Body of pancreas (tissue), 4 donors: ENCODE results near the gene ITGBL1. TPM values are rescaled to one million over a fixed set of nuclear protein-coding genes. Genes with fewer than 3 reads are reported as not detected.

Experiments used
- ATAC-seq: fragments of 150-250 bp; one replicate; pipeline ENCODE4 v1.9.1; 2016
- DNase-seq, 4 donors: peaks; one replicate each; pipeline ENCODE4 v3.0.0-alpha.2; 2019
- H3K27ac ChIP-seq, 4 donors: fragments of 200-600 bp; sonication (generic); 1 replicate in 3 of 4; 2 replicates in 1 of 4; pipeline versions ENCODE4 v1.5.1 to v1.6.1; 2016 to 2019; ENCODE audit warnings: mild to moderate bottlenecking in 1 of 4, mixed read lengths in 1 of 4, moderate library complexity in 1 of 4
- H3K27me3 ChIP-seq, 2 donors: fragments of 200-600 bp; sonication (generic); one replicate each; pipeline ENCODE4 v1.6.0; 2016; ENCODE audit warnings: mild to moderate bottlenecking in 1 of 2
- H3K36me3 ChIP-seq, 2 donors: fragments of 200-600 bp; sonication (generic); replicated peaks in 1 of 2; 2 replicates each; pipeline ENCODE4 v1.5.1; 2016; ENCODE audit warnings: low read depth in 2 of 2; ENCODE audit not compliant: insufficient read depth in 1 of 2
- H3K4me1 ChIP-seq: fragments of 200-600 bp; sonication (generic); one replicate; pipeline ENCODE4 v1.6.0; 2016
- H3K4me3 ChIP-seq, 2 donors: fragments of 200-600 bp; sonication (generic); 1 replicate in 1 of 2; 2 replicates in 1 of 2; pipeline ENCODE4 v1.5.1; 2016 to 2019
- H3K9me3 ChIP-seq, 3 donors: fragments of 200-600 bp; sonication (generic); 1 replicate in 2 of 3; 2 replicates in 1 of 3; pipeline ENCODE4 v1.5.1; 2016
- POLR2A ChIP-seq, 3 donors: fragments of 450-650 bp; IDR thresholded peaks; one replicate each; pipeline ENCODE4 v1.6.1; 2016; ENCODE audit warnings: antibody characterized with exemption in 3 of 3, mild to moderate bottlenecking in 2 of 3
- WGBS, 2 donors: methylation state at CpG; one replicate each; pipeline ENCODE4 v1.1.5; 2017; 5-methylcytosine and 5-hydroxymethylcytosine counted together
- intact Hi-C: fragments of 100-400 bp; cut with DNase I; formaldehyde crosslinking; loops from one replicate; pipeline ENCODE4 v1.15.1; 2023
- total RNA-seq, 2 donors: library from RNA; depleted of rRNA; stranded (reverse); fragments of >200 nt; gene quantifications; one replicate each; pipeline ENCODE4 v1.1.0, GENCODE V29; 2016
- TF ChIP-seq, protein P1 (sequence below), 7 experiments: fragments of 450-650 bp in 4 of 7; fragments of 200-600 bp in 3 of 7; sonication (generic) in 3 of 7; IDR thresholded peaks; one replicate each; pipeline ENCODE4 v1.5.1; 2016 to 2019; ENCODE audit warnings: antibody characterized with exemption in 7 of 7

The ITGBL1 gene
- total RNA-seq, 2 donors from 2014 or later, result 1.3 to 10.4 TPM

DNA sequence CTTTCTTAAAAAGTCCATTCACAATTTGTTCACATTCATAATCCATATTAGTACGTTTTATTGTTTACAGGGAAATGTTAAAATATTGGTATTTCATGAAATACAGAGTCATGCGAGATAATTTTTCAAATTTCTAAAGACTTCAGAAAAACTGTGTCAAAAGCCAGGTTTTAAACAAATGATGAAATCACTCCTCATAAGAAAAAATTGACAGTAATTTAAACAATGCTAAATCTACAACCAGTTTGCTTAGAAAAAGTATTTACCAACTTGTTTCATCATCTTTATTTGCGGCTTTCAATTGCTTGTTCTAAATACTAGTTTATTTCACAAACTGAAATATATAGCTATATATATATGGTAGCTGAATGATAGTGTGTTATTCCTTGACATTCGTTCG, 35.0 kb upstream of the ITGBL1 start:
- WGBS, 2 donors, result 71 to 74% methylated on average over 5 of the region's 5 CpGs
- peaks cover 12% of the 10 kb centered on the region for H3K4me1 ChIP-seq
- no peaks in the 10 kb centered on the region for H3K36me3 ChIP-seq
- DNase-seq (no peak), ATAC-seq (no peak)
- H3K9me3 ChIP-seq, result no peaks in the 10 kb centered on the region
- peak overlapping the region in 1 of 4 donors; percentile 74 for H3K27ac ChIP-seq
- intact Hi-C loops, result no loop called here
- no peak overlapping the region for H3K4me3 ChIP-seq
- TF ChIP-seq, protein P1, sequence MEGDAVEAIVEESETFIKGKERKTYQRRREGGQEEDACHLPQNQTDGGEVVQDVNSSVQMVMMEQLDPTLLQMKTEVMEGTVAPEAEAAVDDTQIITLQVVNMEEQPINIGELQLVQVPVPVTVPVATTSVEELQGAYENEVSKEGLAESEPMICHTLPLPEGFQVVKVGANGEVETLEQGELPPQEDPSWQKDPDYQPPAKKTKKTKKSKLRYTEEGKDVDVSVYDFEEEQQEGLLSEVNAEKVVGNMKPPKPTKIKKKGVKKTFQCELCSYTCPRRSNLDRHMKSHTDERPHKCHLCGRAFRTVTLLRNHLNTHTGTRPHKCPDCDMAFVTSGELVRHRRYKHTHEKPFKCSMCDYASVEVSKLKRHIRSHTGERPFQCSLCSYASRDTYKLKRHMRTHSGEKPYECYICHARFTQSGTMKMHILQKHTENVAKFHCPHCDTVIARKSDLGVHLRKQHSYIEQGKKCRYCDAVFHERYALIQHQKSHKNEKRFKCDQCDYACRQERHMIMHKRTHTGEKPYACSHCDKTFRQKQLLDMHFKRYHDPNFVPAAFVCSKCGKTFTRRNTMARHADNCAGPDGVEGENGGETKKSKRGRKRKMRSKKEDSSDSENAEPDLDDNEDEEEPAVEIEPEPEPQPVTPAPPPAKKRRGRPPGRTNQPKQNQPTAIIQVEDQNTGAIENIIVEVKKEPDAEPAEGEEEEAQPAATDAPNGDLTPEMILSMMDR (IDR thresholded peaks at IDR 0.05), result no peak
- TF ChIP-seq POLR2A (IDR thresholded peaks at IDR 0.05), result no peak
- no peaks in the 10 kb centered on the region for H3K27me3 ChIP-seq

DNA sequence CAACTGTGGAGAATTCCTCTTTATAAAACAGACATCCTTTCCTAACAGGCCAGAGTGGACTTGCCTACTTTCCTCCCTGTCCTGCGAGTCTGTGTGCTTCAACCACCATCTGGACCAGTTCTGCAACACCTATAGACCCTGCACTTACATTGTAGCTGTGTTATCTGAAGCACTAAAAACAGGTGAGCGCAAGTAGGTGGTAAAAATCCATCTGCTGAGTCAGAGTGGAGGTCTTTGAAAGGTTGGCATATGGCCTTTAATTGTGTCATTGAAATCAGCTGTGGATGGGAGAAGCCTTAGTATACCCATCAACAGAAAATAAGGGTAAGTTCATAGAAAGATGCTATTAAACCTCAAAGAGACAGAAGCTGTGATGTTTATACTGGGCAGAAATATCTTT, 28.6 kb upstream of the ITGBL1 start:
- WGBS, 2 donors, result 89% methylated on average over 2 of the region's 2 CpGs
- TF ChIP-seq POLR2A (IDR thresholded peaks at IDR 0.05), result no peak
- TF ChIP-seq, protein P1 (IDR thresholded peaks at IDR 0.05), result no peak
- no peak for ATAC-seq

DNA sequence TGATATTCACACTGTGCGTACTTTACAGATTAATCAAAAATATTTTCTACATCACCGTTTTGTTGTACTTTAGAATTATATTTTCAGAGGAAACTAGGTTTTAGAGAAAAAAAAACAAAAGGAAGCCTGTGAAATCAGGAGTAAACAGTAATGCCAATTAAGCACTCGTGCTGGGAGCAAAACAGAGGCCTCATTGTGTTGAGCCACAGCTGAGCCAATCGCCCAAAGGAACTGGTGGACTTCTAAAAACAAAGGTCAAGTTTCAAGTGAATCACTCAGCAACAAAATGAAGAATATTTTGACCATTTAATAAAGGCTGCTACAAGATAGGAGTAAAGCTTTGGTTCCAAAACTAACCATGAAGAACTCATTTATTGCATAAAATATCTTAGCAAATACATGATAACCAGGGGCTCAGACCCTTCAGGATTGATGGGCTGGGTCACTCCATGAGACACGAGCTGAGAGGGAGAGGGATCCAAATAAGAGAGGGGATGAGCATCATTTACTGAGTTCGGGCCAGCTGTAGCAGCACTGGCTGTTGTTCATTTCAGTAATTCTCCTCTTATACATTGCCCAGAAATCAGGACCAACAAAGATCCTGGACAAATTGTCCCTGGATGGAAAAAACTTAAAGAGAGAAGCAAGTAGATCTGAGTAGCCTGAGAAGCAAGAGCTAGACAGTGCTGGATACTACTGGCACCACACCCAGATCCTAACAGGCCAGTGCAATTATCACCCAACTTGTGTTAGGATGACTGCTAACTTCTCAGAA, 27.9 kb upstream of the ITGBL1 start:
- ATAC-seq (no peak), DNase-seq (peak in 2 of 4 donors; percentile 10 to 24)
- Histone ChIP-seq H3K9me3 (no peaks in the 10 kb centered on the region), H3K4me3 (no peak overlapping the region), H3K27me3 (no peaks in the 10 kb centered on the region), H3K27ac (peak overlapping the region in 1 of 4 donors; percentile 9), H3K4me1 (peaks cover 3% of the 10 kb centered on the region), H3K36me3 (no peaks in the 10 kb centered on the region)
- 36 to 46% methylated on average over 6 of the region's 6 CpGs for WGBS, 2 donors
- no peak for TF ChIP-seq POLR2A (IDR thresholded peaks at IDR 0.05)
- TF ChIP-seq, protein P1 (IDR thresholded peaks at IDR 0.05), result no peak
- intact Hi-C loops, result no loop called here

More for the DNA sequence above, 28.6 kb upstream of the ITGBL1 start:
- Histone ChIP-seq H3K4me1 (peaks cover 3% of the 10 kb centered on the region), H3K4me3 (no peak overlapping the region), H3K36me3 (no peaks in the 10 kb centered on the region), H3K27ac (no peak overlapping the region), H3K9me3 (no peaks in the 10 kb centered on the region), H3K27me3 (no peaks in the 10 kb centered on the region)
- intact Hi-C loops, result no loop called here
- DNase-seq, result no peak

DNA sequence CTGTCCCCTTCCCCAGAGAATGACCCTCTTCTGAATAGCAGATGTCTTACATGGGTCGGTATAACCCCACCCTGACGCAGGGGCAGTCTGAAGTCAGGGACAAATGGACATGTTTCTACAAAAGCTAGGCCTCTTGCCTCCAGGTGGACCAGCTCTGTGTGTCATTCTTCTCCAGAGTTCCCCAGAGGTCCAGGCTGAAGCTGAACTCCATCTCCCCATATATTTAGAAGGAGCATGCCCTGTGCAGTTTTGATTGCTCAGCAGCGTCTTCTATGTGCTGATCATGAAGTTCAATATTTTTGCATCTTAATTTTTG, 27.4 kb upstream of the ITGBL1 start:
- Histone ChIP-seq H3K9me3 (no peaks in the 10 kb centered on the region), H3K4me3 (no peak overlapping the region), H3K27ac (no peak overlapping the region), H3K4me1 (peaks cover 3% of the 10 kb centered on the region), H3K27me3 (no peaks in the 10 kb centered on the region), H3K36me3 (no peaks in the 10 kb centered on the region)
- ATAC-seq (no peak), DNase-seq (no peak)
- intact Hi-C loops, result no loop called here
- WGBS, 2 donors, result 87 to 89% methylated on average over 3 of the region's 3 CpGs
- TF ChIP-seq POLR2A (IDR thresholded peaks at IDR 0.05), result no peak
- TF ChIP-seq, protein P1 (IDR thresholded peaks at IDR 0.05), result no peak

DNA sequence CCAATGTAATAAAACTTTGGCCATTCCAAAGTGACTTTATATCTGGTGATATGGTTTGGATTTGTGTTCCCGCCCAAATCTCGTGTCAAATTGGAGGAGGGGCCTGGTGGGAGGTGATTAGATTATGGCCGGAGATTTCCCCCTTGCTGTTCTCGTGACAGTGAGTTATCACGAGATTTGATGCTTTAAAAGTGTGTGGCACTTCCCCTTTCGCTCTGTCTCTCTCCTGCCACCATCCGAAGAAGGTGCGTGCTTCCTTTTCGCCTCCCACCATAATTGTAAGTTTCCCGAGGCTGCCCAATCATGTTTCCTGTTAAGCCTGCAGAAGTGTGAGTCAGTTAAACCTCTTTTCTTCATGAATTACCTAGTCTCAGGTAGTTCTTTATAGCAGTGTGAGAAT, 26.9 kb upstream of the ITGBL1 start:
- DNase-seq (no peak), ATAC-seq (no peak)
- WGBS, 2 donors, result 65 to 66% methylated on average over 10 of the region's 10 CpGs
- no peaks in the 10 kb centered on the region for H3K36me3 ChIP-seq
- H3K4me3 ChIP-seq, result no peak overlapping the region
- no peak overlapping the region for H3K27ac ChIP-seq
- TF ChIP-seq POLR2A (IDR thresholded peaks at IDR 0.05), result no peak
- TF ChIP-seq, protein P1 (IDR thresholded peaks at IDR 0.05), result no peak
- H3K4me1 ChIP-seq, result peaks cover 3% of the 10 kb centered on the region
- H3K27me3 ChIP-seq, result no peaks in the 10 kb centered on the region
- intact Hi-C loops, result no loop called here
- H3K9me3 ChIP-seq, result no peaks in the 10 kb centered on the region
